HepG2 (cell line): ENCODE results near the gene GPN1. TPM values are rescaled to one million over a fixed set of nuclear protein-coding genes. Genes with fewer than 3 reads are reported as not detected.
A peak's percentile ranks its signal among the peaks of the same experiment; 100 is the strongest.

Experiments used
- AKNA ChIP-seq: sonication (generic); formaldehyde crosslinking; IDR thresholded peaks from 2 replicates; pipeline ENCODE4 v1.4.0; 2020; ENCODE audit warnings: missing genetic modification reagents, borderline replicate concordance
- DMAP1 ChIP-seq: IDR thresholded peaks from 2 replicates; pipeline ENCODE4 v1.6.1; 2016
- ETV5 ChIP-seq: IDR thresholded peaks from 2 replicates; pipeline ENCODE4 v1.6.1; 2018; ENCODE audit warnings: missing biosample characterization, missing genetic modification reagents, inconsistent platforms, borderline replicate concordance
- IRF2 ChIP-seq: IDR thresholded peaks from 2 replicates; pipeline ENCODE4 v1.6.1; 2018; ENCODE audit warnings: missing genetic modification reagents, missing compliant biosample characterization
- ISL2 ChIP-seq: sonication (generic); formaldehyde crosslinking; IDR thresholded peaks from 2 replicates; pipeline ENCODE4 v1.5.0; 2020; ENCODE audit warnings: missing genetic modification reagents
- ISX ChIP-seq: sonication (generic); formaldehyde crosslinking; conservative IDR thresholded peaks from 2 replicates; pipeline ENCODE4 v1.5.0; 2020; ENCODE audit warnings: missing genetic modification reagents
- TCF12 ChIP-seq, 2 experiments: fragments of 450-650 bp in 1 of 2; sonication (generic) in 1 of 2; formaldehyde crosslinking in 1 of 2; IDR thresholded peaks; 2 replicates each; pipeline versions ENCODE4 v1.6.1 to v1.8.0; 2017 to 2022; ENCODE audit warnings: antibody characterized with exemption in 1 of 2, mild to moderate bottlenecking in 1 of 2, missing genetic modification reagents in 1 of 2, moderate library complexity in 1 of 2
- ZBTB34 ChIP-seq: sonication (generic); formaldehyde crosslinking; IDR thresholded peaks from 2 replicates; pipeline ENCODE4 v1.8.0; 2022; ENCODE audit warnings: mild to moderate bottlenecking, missing genetic modification reagents
- ZBTB38 ChIP-seq: sonication (generic); formaldehyde crosslinking; IDR thresholded peaks from 2 replicates; pipeline ENCODE4 v1.5.1; 2020; ENCODE audit warnings: mild to moderate bottlenecking, missing genetic modification reagents
- ZBTB7B ChIP-seq: sonication (generic); formaldehyde crosslinking; IDR thresholded peaks from 2 replicates; pipeline ENCODE4 v1.4.0; 2020; ENCODE audit warnings: missing genetic modification reagents
- ZNF431 ChIP-seq: sonication (generic); formaldehyde crosslinking; IDR thresholded peaks from 2 replicates; pipeline ENCODE4 v1.9.0; 2022; ENCODE audit warnings: missing genetic modification reagents, low read depth, mild to moderate bottlenecking, borderline replicate concordance
- polyA plus RNA-seq, 8 experiments: library from polyadenylated mRNA; depleted of rRNA in 3 of 8; stranded (reverse) in 7 of 8; unstranded in 1 of 8; fragments of >200 nt; fragmentation: Illumina TruSeq in 4 of 8; extraction: Trizol in 4 of 8; gene quantifications; 2 replicates each; pipeline versions ENCODE4 v1.2.1 to v1.2.3, GENCODE V29; 2011 to 2016; ENCODE audit warnings: low read depth in 4 of 8, missing spikeins in 1 of 8, mixed read lengths in 1 of 8; ENCODE audit not compliant: insufficient read depth in 1 of 8
- total RNA-seq, 5 experiments: library from RNA; depleted of rRNA; stranded (reverse); fragments of >200 nt; fragmentation: Illumina TruSeq; extraction: Trizol; gene quantifications; 2 replicates each; pipeline ENCODE4 v1.2.3, GENCODE V29; 2016; ENCODE audit warnings: low read depth in 1 of 5
- TF ChIP-seq, protein P1 (sequence below): sonication (generic); formaldehyde crosslinking; IDR thresholded peaks from 2 replicates; pipeline ENCODE4 v1.4.0; 2020; ENCODE audit warnings: missing genetic modification reagents
- TF ChIP-seq, protein P2 (sequence below): sonication (generic); formaldehyde crosslinking; IDR thresholded peaks from 2 replicates; pipeline ENCODE4 v1.5.0; 2020; ENCODE audit warnings: mild to moderate bottlenecking, missing genetic modification reagents
- TF ChIP-seq, protein P3 (sequence below): sonication (generic); formaldehyde crosslinking; IDR thresholded peaks from 2 replicates; pipeline ENCODE4 v1.4.0; 2020; ENCODE audit warnings: mild to moderate bottlenecking, missing genetic modification reagents, borderline replicate concordance

Gene GPN1
- total and polyA plus RNA-seq, 2 of the 13 experiments (the other 11 are each of a cell fraction or from before 2014, with no cell fraction given): 54.5 to 62.7 TPM

DNA sequence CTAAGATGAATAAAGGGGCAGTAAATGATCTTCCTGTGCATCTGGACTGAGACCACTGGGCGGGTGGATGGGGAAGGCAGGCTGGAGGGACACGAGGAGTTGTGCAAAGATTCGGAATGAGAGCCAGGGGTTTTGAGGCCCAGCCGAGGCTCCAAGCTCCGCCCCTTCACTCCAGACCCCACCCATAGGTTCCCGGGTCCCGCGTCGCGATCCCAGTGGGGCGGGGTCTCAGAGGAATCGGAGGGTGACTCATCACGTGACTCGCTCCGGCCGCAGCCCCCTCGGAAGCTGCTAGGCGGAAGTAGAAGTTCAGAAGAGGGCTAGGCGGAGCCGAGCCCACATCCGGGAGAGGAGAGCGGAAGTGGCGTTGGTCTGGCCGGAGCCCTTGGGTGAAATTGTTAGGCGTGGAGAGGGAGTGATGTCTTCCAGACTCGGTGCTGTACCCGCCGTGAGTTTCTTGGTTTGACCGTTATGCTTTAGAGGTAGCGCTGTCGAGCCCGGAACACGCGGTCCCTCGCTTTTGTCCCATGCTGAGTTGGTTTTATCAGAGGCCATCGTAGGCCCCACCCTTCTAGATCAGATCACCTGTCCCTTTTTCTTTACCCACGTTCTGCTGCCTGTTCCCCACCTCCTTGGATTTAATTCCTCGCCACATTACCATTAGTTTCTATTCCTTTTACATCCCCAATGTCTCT lies 46.0 kb upstream of the GPN1 start, which contains the start of gene ZNF512 (continued):
- TF ChIP-seq, protein P1, sequence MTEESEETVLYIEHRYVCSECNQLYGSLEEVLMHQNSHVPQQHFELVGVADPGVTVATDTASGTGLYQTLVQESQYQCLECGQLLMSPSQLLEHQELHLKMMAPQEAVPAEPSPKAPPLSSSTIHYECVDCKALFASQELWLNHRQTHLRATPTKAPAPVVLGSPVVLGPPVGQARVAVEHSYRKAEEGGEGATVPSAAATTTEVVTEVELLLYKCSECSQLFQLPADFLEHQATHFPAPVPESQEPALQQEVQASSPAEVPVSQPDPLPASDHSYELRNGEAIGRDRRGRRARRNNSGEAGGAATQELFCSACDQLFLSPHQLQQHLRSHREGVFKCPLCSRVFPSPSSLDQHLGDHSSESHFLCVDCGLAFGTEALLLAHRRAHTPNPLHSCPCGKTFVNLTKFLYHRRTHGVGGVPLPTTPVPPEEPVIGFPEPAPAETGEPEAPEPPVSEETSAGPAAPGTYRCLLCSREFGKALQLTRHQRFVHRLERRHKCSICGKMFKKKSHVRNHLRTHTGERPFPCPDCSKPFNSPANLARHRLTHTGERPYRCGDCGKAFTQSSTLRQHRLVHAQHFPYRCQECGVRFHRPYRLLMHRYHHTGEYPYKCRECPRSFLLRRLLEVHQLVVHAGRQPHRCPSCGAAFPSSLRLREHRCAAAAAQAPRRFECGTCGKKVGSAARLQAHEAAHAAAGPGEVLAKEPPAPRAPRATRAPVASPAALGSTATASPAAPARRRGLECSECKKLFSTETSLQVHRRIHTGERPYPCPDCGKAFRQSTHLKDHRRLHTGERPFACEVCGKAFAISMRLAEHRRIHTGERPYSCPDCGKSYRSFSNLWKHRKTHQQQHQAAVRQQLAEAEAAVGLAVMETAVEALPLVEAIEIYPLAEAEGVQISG (CRISPR knock-in tag): peak; percentile 93
- TF ChIP-seq, protein P2, sequence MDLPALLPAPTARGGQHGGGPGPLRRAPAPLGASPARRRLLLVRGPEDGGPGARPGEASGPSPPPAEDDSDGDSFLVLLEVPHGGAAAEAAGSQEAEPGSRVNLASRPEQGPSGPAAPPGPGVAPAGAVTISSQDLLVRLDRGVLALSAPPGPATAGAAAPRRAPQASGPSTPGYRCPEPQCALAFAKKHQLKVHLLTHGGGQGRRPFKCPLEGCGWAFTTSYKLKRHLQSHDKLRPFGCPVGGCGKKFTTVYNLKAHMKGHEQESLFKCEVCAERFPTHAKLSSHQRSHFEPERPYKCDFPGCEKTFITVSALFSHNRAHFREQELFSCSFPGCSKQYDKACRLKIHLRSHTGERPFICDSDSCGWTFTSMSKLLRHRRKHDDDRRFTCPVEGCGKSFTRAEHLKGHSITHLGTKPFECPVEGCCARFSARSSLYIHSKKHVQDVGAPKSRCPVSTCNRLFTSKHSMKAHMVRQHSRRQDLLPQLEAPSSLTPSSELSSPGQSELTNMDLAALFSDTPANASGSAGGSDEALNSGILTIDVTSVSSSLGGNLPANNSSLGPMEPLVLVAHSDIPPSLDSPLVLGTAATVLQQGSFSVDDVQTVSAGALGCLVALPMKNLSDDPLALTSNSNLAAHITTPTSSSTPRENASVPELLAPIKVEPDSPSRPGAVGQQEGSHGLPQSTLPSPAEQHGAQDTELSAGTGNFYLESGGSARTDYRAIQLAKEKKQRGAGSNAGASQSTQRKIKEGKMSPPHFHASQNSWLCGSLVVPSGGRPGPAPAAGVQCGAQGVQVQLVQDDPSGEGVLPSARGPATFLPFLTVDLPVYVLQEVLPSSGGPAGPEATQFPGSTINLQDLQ (CRISPR knock-in tag): peak; percentile 54; the same call in 1 of the 2 replicates
- TF ChIP-seq ISX (CRISPR knock-in tag) (0 out of 2 replicates have a peak, but pooled peaks have one; percentile 92), ZBTB38 (CRISPR knock-in tag) (peak; percentile 48; the same call in 1 of the 2 replicates), ZBTB7B (peak; percentile 84), ETV5 (CRISPR knock-in tag) (peak; percentile 97), ZNF431 (CRISPR knock-in tag) (peak; percentile 9; the same call in 1 of the 2 replicates), IRF2 (CRISPR knock-in tag) (peak; percentile 85), DMAP1 (CRISPR knock-in tag) (peak; percentile 80; the same call in 1 of the 2 replicates), ZBTB34 (CRISPR knock-in tag) (no peak), ISL2 (peak; percentile 53; the same call in 1 of the 2 replicates), TCF12 (IDR thresholded peaks at IDR 0.05) (no peak), TCF12 (CRISPR knock-in tag; IDR thresholded peaks at IDR 0.05) (no peak), AKNA (CRISPR knock-in tag) (no peak)
- TF ChIP-seq, protein P3, sequence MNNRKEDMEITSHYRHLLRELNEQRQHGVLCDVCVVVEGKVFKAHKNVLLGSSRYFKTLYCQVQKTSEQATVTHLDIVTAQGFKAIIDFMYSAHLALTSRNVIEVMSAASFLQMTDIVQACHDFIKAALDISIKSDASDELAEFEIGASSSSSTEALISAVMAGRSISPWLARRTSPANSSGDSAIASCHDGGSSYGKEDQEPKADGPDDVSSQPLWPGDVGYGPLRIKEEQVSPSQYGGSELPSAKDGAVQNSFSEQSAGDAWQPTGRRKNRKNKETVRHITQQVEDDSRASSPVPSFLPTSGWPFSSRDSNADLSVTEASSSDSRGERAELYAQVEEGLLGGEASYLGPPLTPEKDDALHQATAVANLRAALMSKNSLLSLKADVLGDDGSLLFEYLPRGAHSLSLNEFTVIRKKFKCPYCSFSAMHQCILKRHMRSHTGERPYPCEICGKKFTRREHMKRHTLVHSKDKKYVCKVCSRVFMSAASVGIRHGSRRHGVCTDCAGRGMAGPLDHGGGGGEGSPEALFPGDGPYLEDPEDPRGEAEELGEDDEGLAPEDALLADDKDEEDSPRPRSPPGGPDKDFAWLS (CRISPR knock-in tag): peak; percentile 55; the same call in 1 of the 2 replicates
